ENCODE data around the gene CNKSR2.
"Not testable (repeated sequence)": the region's sequence is repeated elsewhere in the genome, so short reads cannot be mapped to it uniquely, and the experiment has no call there.

The CNKSR2 gene

GRCh38 chrX:21440911-21441310, 66.7 kb downstream of the CNKSR2 start:
- no peak for DNase-seq (ENCODE audit: low spot score)

GRCh38 chrX:21457718-21458117, 83.5 kb downstream of the CNKSR2 start:
- no peak for DNase-seq (ENCODE audit: low spot score)

- DNase-seq (ENCODE audit: low spot score), result no peak
These were observed 94.9 kb downstream of the CNKSR2 start for GRCh38 chrX:21469071-21469470.

GRCh38 chrX:21476909-21477308, 102.7 kb downstream of the CNKSR2 start:
- no peak for DNase-seq (ENCODE audit: low spot score)

- peak; percentile 11 for DNase-seq (ENCODE audit: low spot score)
These were observed 105.6 kb downstream of the CNKSR2 start for GRCh38 chrX:21479695-21480270.

- DNase-seq (ENCODE audit: low spot score), result no peak
These were observed 107.5 kb downstream of the CNKSR2 start for GRCh38 chrX:21481761-21482160.

GRCh38 chrX:21484051-21484450, 109.8 kb downstream of the CNKSR2 start:
- DNase-seq (ENCODE audit: low spot score), result not testable (repeated sequence)

- DNase-seq (ENCODE audit: low spot score), result no peak
These were observed 113.6 kb downstream of the CNKSR2 start for GRCh38 chrX:21487832-21488231.

GRCh38 chrX:21490341-21490740, 116.1 kb downstream of the CNKSR2 start:
- DNase-seq (ENCODE audit: low spot score), result no peak

- no peak for DNase-seq (ENCODE audit: low spot score)
These were observed 119.1 kb downstream of the CNKSR2 start for GRCh38 chrX:21493226-21493830.

- peak; percentile 1 for DNase-seq (ENCODE audit: low spot score)
These were observed 129.4 kb downstream of the CNKSR2 start for GRCh38 chrX:21503593-21503992.

GRCh38 chrX:21509912-21510311, 135.7 kb downstream of the CNKSR2 start:
- no peak for DNase-seq (ENCODE audit: low spot score)

GRCh38 chrX:21524008-21524407, 149.8 kb downstream of the CNKSR2 start:
- no peak for DNase-seq (ENCODE audit: low spot score)

GRCh38 chrX:21528076-21528475, 153.9 kb downstream of the CNKSR2 start:
- no peak for DNase-seq (ENCODE audit: low spot score)

- no peak for DNase-seq (ENCODE audit: low spot score)
These were observed 155.6 kb downstream of the CNKSR2 start for GRCh38 chrX:21529771-21530170.

- not testable (repeated sequence) for DNase-seq (ENCODE audit: low spot score)
These were observed 170.4 kb downstream of the CNKSR2 start for GRCh38 chrX:21544642-21545041.

GRCh38 chrX:21559417-21559816, 185.2 kb downstream of the CNKSR2 start:
- no peak for DNase-seq (ENCODE audit: low spot score)

GRCh38 chrX:21565025-21565424, 190.8 kb downstream of the CNKSR2 start:
- no peak for DNase-seq (ENCODE audit: low spot score)

- DNase-seq (ENCODE audit: low spot score), result no peak
These were observed 200.6 kb downstream of the CNKSR2 start for GRCh38 chrX:21574793-21575192.

GRCh38 chrX:21581479-21581878, 207.3 kb downstream of the CNKSR2 start:
- no peak for DNase-seq (ENCODE audit: low spot score)

GRCh38 chrX:21586001-21586400, 211.8 kb downstream of the CNKSR2 start:
- DNase-seq (ENCODE audit: low spot score), result no peak

GRCh38 chrX:21590012-21590776, 216.0 kb downstream of the CNKSR2 start:
- DNase-seq (ENCODE audit: low spot score), result no peak

- no peak for DNase-seq (ENCODE audit: low spot score)
These were observed 231.8 kb downstream of the CNKSR2 start for GRCh38 chrX:21606002-21606401.
